ENCODE results near the gene XPO4. TPM values are rescaled to one million over a fixed set of nuclear protein-coding genes. Genes with fewer than 3 reads are reported as not detected.

The XPO4 gene
- total and polyA plus RNA-seq, 2 of the 13 experiments (the other 11 are each of a cell fraction or from before 2014, with no cell fraction given): 8.4 to 24.8 TPM

DNA sequence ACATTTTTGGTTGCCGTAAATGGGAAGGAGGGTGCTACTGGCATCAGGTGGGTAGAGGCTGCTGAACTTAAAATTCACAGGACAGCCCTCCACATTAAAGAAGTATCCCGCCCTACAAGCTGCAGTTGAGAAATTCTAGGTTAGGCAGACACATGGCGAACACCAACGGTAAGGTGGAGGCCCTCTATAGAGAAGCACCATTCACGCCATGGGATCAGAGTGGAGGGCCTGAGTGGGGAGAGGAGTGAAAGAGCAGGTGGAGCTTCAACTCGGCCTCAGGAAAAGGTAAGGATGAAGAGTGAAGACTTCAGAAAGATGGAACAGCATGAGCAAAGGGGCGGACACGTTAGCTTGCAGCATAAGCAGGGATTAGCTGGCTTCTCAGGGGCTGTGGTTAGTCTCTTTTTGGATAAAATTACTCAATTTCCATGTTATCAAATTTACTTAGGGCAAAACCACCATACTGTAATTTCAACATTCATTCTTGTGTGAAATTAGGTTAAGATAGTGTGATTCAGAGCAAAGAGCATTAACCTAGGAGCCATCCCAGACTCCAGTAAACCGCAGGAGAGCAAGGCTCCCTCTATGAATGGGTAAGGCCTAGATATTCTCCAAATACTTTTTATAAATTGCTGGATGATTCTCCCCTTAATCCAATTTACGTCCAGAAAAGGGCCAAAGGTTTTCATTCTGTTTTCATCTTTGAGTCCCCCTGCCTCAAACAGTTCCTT is 130.0 kb downstream of the XPO4 start (continued):
- TF ChIP-seq FIP1L1 (IDR thresholded peaks at IDR 0.05; ENCODE audit: borderline replicate concordance, insufficient read depth, low read depth, low read length) (no peak), PHF8 (CRISPR knock-in tag; IDR thresholded peaks at IDR 0.05) (no peak), ARHGAP35 (CRISPR knock-in tag; IDR thresholded peaks at IDR 0.05; ENCODE audit: borderline replicate concordance) (no peak), SKI (IDR thresholded peaks at IDR 0.05; ENCODE audit: partially characterized antibody) (no peak), KDM6A (CRISPR knock-in tag; IDR thresholded peaks at IDR 0.05; ENCODE audit: low read depth) (no peak), RAD51 (IDR thresholded peaks at IDR 0.05; ENCODE audit: borderline replicate concordance) (no peak), SMYD3 (CRISPR knock-in tag; IDR thresholded peaks at IDR 0.05) (no peak), HOXD1 (CRISPR knock-in tag; IDR thresholded peaks at IDR 0.05) (no peak)

DNA sequence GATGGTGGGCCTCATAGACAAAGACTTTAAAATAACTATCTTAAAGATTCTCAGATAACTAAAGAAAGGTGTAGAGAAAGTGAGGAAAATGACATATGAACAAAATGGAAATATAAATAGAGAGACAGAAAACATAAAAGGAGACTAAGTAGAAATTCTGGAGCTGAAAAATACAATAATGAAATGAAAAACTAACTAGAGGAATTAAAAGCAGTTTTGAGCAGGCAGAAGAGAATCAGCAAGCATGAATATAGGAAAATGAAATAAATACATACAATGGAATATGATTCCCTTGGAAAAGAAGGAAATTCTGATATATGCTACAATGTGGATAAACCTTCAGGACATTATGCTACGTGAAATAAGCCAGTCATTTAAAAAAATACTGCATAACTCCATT is 132.7 kb downstream of the XPO4 start:
- H3K27me3 ChIP-seq (ENCODE audit: control insufficient read depth in 1 of 2, insufficient read depth in 2 of 2, low read length in 2 of 2): no peaks in the 10 kb centered on the region
- H3K36me3 ChIP-seq (replicated peaks in 1 of 2; ENCODE audit: control insufficient read depth in 1 of 2, insufficient read depth in 2 of 2, low read length in 2 of 2): no peaks in the 10 kb centered on the region
- in situ Hi-C loops (cut with HindIII; ENCODE audit: extremely low pct_ligation_motif_present, low pct_unique_long_range_greater_than_20kb) (no loop called here), intact Hi-C loops (cut with micrococcal nuclease; ENCODE audit: unreplicated experiment) (loop anchor here (5.0 kb wide), 1 partner anchor 273 kb away; no protein-coding TSS in a partner anchor)
- ATAC-seq (no peak), FAIRE-seq (no peak), DNase-seq (ENCODE audit: low spot score) (no peak)
- ChIA-PET POLR2A (no interaction called here), CTCF (ENCODE audit: low intra/inter-chr PET ratio, low total read pairs) (no interaction called here)
- no peak overlapping the region for H3K4me2 ChIP-seq (ENCODE audit: low read depth, low read length)
- no peak overlapping the region for H3K9ac ChIP-seq (ENCODE audit: insufficient read depth, low read depth, low read length)
- no peak overlapping the region for H3K4me3 ChIP-seq (replicated peaks in 1 of 3; ENCODE audit: insufficient read depth in 1 of 3, low read depth in 2 of 3, low read length in 3 of 3)
- H2AFZ ChIP-seq (ENCODE audit: low read length): no peak overlapping the region
- BruUV-seq (replicated peaks): no TSS peak
- H3K79me2 ChIP-seq (ENCODE audit: insufficient read depth, low read length): peaks cover 14% of the 10 kb centered on the region
- H3K4me1 ChIP-seq (ENCODE audit: insufficient read depth, low read length): peaks cover 41% of the 10 kb centered on the region
- H4K20me1 ChIP-seq (ENCODE audit: insufficient read depth, low read length): no peaks in the 10 kb centered on the region
- H3K9me3 ChIP-seq (ENCODE audit: low read length): no peaks in the 10 kb centered on the region; the same call in 1 of the 2 replicates
- no peak overlapping the region for H3K27ac ChIP-seq (ENCODE audit: extremely low read length, insufficient read depth, low read length)
- 94% methylated on average over 1 of the region's 1 CpG for WGBS (ENCODE audit: low lambda C conversion rate)
- TF ChIP-seq KDM4B (CRISPR knock-in tag; IDR thresholded peaks at IDR 0.05) (no peak), ZNF335 (CRISPR knock-in tag; IDR thresholded peaks at IDR 0.05) (no peak), ZNF431 (CRISPR knock-in tag; IDR thresholded peaks at IDR 0.05; ENCODE audit: borderline replicate concordance, low read depth) (no peak)

All from HepG2 (cell line).